H1 (cell line): ENCODE measurements around the gene HAS3.

Experiments
- CTCF ChIP-seq, 3 experiments: IDR thresholded peaks; 1 replicate in 2 of 3; 2 replicates in 1 of 3; pipeline versions ENCODE4 v1.5.1 to v1.6.1; 2011; ENCODE audit warnings: low read length in 3 of 3, mild to moderate bottlenecking in 3 of 3, inconsistent platforms in 2 of 3, low read depth in 1 of 3, moderate library complexity in 1 of 3; ENCODE audit not compliant: insufficient read depth in 1 of 3; ENCODE audit errors: control extremely low read depth in 1 of 3
- EP300 ChIP-seq, 2 experiments: IDR thresholded peaks; 1 replicate in 1 of 2; 2 replicates in 1 of 2; pipeline ENCODE4 v1.6.1; 2011 to 2012; ENCODE audit warnings: low read depth in 2 of 2, low read length in 2 of 2, mild to moderate bottlenecking in 2 of 2, borderline replicate concordance in 1 of 2, inconsistent platforms in 1 of 2, moderate library complexity in 1 of 2
- EZH2 ChIP-seq: fragments of 200-600 bp; sonication (generic); IDR thresholded peaks from 2 replicates; pipeline ENCODE4 v1.7.1; 2012; ENCODE audit warnings: low read depth, mild to moderate bottlenecking, moderate library complexity, low read length, inconsistent platforms; ENCODE audit not compliant: severe bottlenecking
- JUN ChIP-seq: IDR thresholded peaks from 2 replicates; pipeline ENCODE4 v1.6.1; 2011; ENCODE audit warnings: low read depth, mild to moderate bottlenecking, improper control_type of control experiment, low read length
- MAFK ChIP-seq: IDR thresholded peaks from 2 replicates; pipeline ENCODE4 v1.6.1; 2012; ENCODE audit warnings: low read depth, mild to moderate bottlenecking, improper control_type of control experiment, low read length
- POLR2A ChIP-seq, 2 experiments: IDR thresholded peaks; 1 replicate in 1 of 2; 2 replicates in 1 of 2; pipeline ENCODE4 v1.6.1; 2011; ENCODE audit warnings: low read depth in 2 of 2, low read length in 2 of 2, mild to moderate bottlenecking in 2 of 2; ENCODE audit errors: control extremely low read depth in 1 of 2
- POLR2AphosphoS5 ChIP-seq: IDR thresholded peaks from 2 replicates; pipeline ENCODE4 v1.6.1; 2011; ENCODE audit warnings: low read depth, low read length
- RFX5 ChIP-seq: IDR thresholded peaks from 2 replicates; pipeline ENCODE4 v1.6.1; 2011; ENCODE audit warnings: low read depth, low read length, improper control_type of control experiment, borderline replicate concordance
- SIX5 ChIP-seq: IDR thresholded peaks from 2 replicates; pipeline ENCODE4 v1.6.1; 2011; ENCODE audit warnings: mild to moderate bottlenecking, low read depth, low read length
- SP4 ChIP-seq: IDR thresholded peaks from 2 replicates; pipeline ENCODE4 v1.6.1; 2012; ENCODE audit warnings: low read length, inconsistent platforms
- SUZ12 ChIP-seq: fragments of 200-600 bp; sonication (generic); IDR thresholded peaks from 2 replicates; pipeline ENCODE4 v1.6.1; 2012; ENCODE audit warnings: mild to moderate bottlenecking, inconsistent platforms, low read length, moderate library complexity, mixed read lengths
- TAF1 ChIP-seq: IDR thresholded peaks from 2 replicates; pipeline ENCODE4 v1.6.1; 2011; ENCODE audit warnings: mild to moderate bottlenecking, low read depth, low read length

- no peak for TF ChIP-seq RFX5
- TF ChIP-seq EP300 (IDR thresholded peaks at IDR 0.05; ENCODE audit: borderline replicate concordance in 1 of 2, low read depth in 2 of 2, low read length in 2 of 2): no peak
- TF ChIP-seq MAFK: no peak
- no peak for TF ChIP-seq CTCF (IDR thresholded peaks at IDR 0.05; ENCODE audit: control extremely low read depth in 1 of 3, insufficient read depth in 1 of 3, low read depth in 1 of 3, low read length in 3 of 3)
- no peak for TF ChIP-seq SUZ12
- TF ChIP-seq SP4: no peak
- TF ChIP-seq SIX5: no peak
- no peak for TF ChIP-seq POLR2AphosphoS5
- no peak for TF ChIP-seq EZH2
- no peak for TF ChIP-seq TAF1
- no peak for TF ChIP-seq JUN
- no peak for TF ChIP-seq POLR2A (IDR thresholded peaks at IDR 0.05; ENCODE audit: control extremely low read depth in 1 of 2, low read depth in 2 of 2, low read length in 2 of 2)
Observed at GRCh38 chr16:69157196-69157595, 51.7 kb downstream of the HAS3 start.
